H9 (cell line): ENCODE measurements around the gene SLC5A12. TPM values are rescaled to one million over a fixed set of nuclear protein-coding genes. Genes with fewer than 3 reads are reported as not detected.

Experiments
- DNase-seq: peaks from one replicate; pipeline ENCODE4 v3.0.0-alpha.2; 2017
- H2AFZ ChIP-seq: one replicate; pipeline ENCODE4 v1.6.1; 2013; ENCODE audit warnings: mild to moderate bottlenecking, low read length, control low read depth, moderate library complexity
- H2AK5ac ChIP-seq: 2 replicates; pipeline ENCODE4 v1.6.1; 2013; ENCODE audit warnings: low read length, control low read depth, mixed read lengths; ENCODE audit not compliant: insufficient read length
- H2BK120ac ChIP-seq: one replicate; pipeline ENCODE4 v1.6.1; 2013; ENCODE audit warnings: low read depth, mild to moderate bottlenecking, low read length, control low read depth, inconsistent platforms; ENCODE audit not compliant: poor library complexity, severe bottlenecking
- H2BK12ac ChIP-seq: 2 replicates; pipeline ENCODE4 v1.6.1; 2013; ENCODE audit warnings: low read length, control low read depth, mixed read lengths, low read depth; ENCODE audit not compliant: insufficient read length
- H2BK15ac ChIP-seq: 2 replicates; pipeline ENCODE4 v1.6.1; 2013; ENCODE audit warnings: low read depth, low read length, control low read depth
- H2BK20ac ChIP-seq: one replicate; pipeline ENCODE4 v1.6.1; 2013; ENCODE audit warnings: low read depth, mild to moderate bottlenecking, low read length, control low read depth, inconsistent platforms; ENCODE audit not compliant: poor library complexity, severe bottlenecking
- H2BK5ac ChIP-seq: 2 replicates; pipeline ENCODE4 v1.6.1; 2013; ENCODE audit warnings: low read length, control low read depth, mixed read lengths; ENCODE audit not compliant: insufficient read length
- H3K14ac ChIP-seq: 2 replicates; pipeline ENCODE4 v1.6.1; 2013; ENCODE audit warnings: low read length, control low read depth; ENCODE audit not compliant: insufficient read depth
- H3K18ac ChIP-seq: 2 replicates; pipeline ENCODE4 v1.6.1; 2013; ENCODE audit warnings: low read depth, mild to moderate bottlenecking, mixed read lengths, low read length, control low read depth; ENCODE audit not compliant: insufficient read length
- H3K23ac ChIP-seq: 2 replicates; pipeline ENCODE4 v1.6.1; 2013; ENCODE audit warnings: low read length, control low read depth, mixed read lengths, low read depth; ENCODE audit not compliant: insufficient read length
- H3K23me2 ChIP-seq: 2 replicates; pipeline ENCODE4 v1.6.1; 2013; ENCODE audit warnings: low read depth, mild to moderate bottlenecking, mixed read lengths, low read length, control low read depth; ENCODE audit not compliant: insufficient read length, poor library complexity, severe bottlenecking
- H3K27ac ChIP-seq: 2 replicates; pipeline ENCODE4 v1.5.1; 2013; ENCODE audit warnings: low read length, control low read depth, mixed read lengths, low read depth; ENCODE audit not compliant: insufficient read length
- H3K27me3 ChIP-seq: 2 replicates; pipeline ENCODE4 v1.6.1; 2013; ENCODE audit warnings: low read length, control low read depth, inconsistent platforms; ENCODE audit not compliant: insufficient read depth
- H3K4ac ChIP-seq: 2 replicates; pipeline ENCODE4 v1.6.1; 2013; ENCODE audit warnings: low read depth, mild to moderate bottlenecking, control low read depth, inconsistent platforms, low read length, moderate library complexity
- H3K4me1 ChIP-seq: 2 replicates; pipeline ENCODE4 v1.6.1; 2013; ENCODE audit warnings: low read length, control low read depth, inconsistent platforms; ENCODE audit not compliant: insufficient read depth
- H3K4me2 ChIP-seq: 2 replicates; pipeline ENCODE4 v1.6.1; 2013; ENCODE audit warnings: low read length, control low read depth, mixed read lengths; ENCODE audit not compliant: insufficient read length, insufficient read depth
- H3K56ac ChIP-seq: 2 replicates; pipeline ENCODE4 v1.6.1; 2013; ENCODE audit warnings: low read depth, mild to moderate bottlenecking, mixed read lengths, low read length, control low read depth; ENCODE audit not compliant: insufficient read length
- H3K79me1 ChIP-seq: 2 replicates; pipeline ENCODE4 v1.6.1; 2013; ENCODE audit warnings: low read depth, mild to moderate bottlenecking, moderate library complexity, low read length, control low read depth, inconsistent platforms; ENCODE audit not compliant: insufficient read depth, poor library complexity, severe bottlenecking
- H3K79me2 ChIP-seq: 2 replicates; pipeline ENCODE4 v1.6.1; 2013; ENCODE audit warnings: low read length, control low read depth, inconsistent platforms; ENCODE audit not compliant: insufficient read depth
- H3K9ac ChIP-seq: 2 replicates; pipeline ENCODE4 v1.6.1; 2013; ENCODE audit warnings: low read length, control low read depth, mixed read lengths; ENCODE audit not compliant: insufficient read length; ENCODE audit errors: extremely low read depth
- H3K9me3 ChIP-seq: one replicate; pipeline ENCODE4 v1.6.1; 2013; ENCODE audit warnings: low read depth, low read length, inconsistent platforms; ENCODE audit not compliant: control insufficient read depth
- H3T11ph ChIP-seq: one replicate; pipeline ENCODE4 v1.6.1; 2013; ENCODE audit warnings: mild to moderate bottlenecking, low read length, control low read depth, inconsistent platforms
- H4K20me1 ChIP-seq: one replicate; pipeline ENCODE4 v1.6.1; 2013; ENCODE audit not compliant: control insufficient read depth, insufficient read length, insufficient read depth
- H4K5ac ChIP-seq: 2 replicates; pipeline ENCODE4 v1.6.1; 2013; ENCODE audit warnings: low read depth, mild to moderate bottlenecking, mixed read lengths, low read length, control low read depth; ENCODE audit not compliant: insufficient read length
- H4K8ac ChIP-seq: replicated peaks from 2 replicates; pipeline ENCODE4 v1.6.1; 2013; ENCODE audit warnings: low read length, control low read depth, mixed read lengths, low read depth; ENCODE audit not compliant: insufficient read length
- H4K91ac ChIP-seq: 2 replicates; pipeline ENCODE4 v1.6.1; 2013; ENCODE audit warnings: low read depth, mild to moderate bottlenecking, moderate library complexity, mixed read lengths, low read length, control low read depth; ENCODE audit not compliant: insufficient read length
- H3K27ac Mint-ChIP-seq, 3 experiments: 2 replicates in 2 of 3; 3 replicates in 1 of 3; pipeline ENCODE4 v1.8.0; 2020 to 2021; ENCODE audit warnings: mixed read lengths in 3 of 3, mild to moderate bottlenecking in 1 of 3, moderate library complexity in 1 of 3
- H3K27me3 Mint-ChIP-seq: 2 replicates; pipeline ENCODE4 v1.8.0; 2021; ENCODE audit warnings: low read depth, mild to moderate bottlenecking, moderate library complexity, mixed read lengths
- H3K36me3 Mint-ChIP-seq, 3 experiments: 2 replicates in 2 of 3; 3 replicates in 1 of 3; pipeline ENCODE4 v1.8.0; 2020 to 2021; ENCODE audit warnings: low read depth in 3 of 3, mixed read lengths in 3 of 3; ENCODE audit not compliant: insufficient read depth in 1 of 3
- H3K4me1 Mint-ChIP-seq, 2 experiments: 2 replicates each; pipeline ENCODE4 v1.8.0; 2020; ENCODE audit warnings: mixed read lengths in 2 of 2
- H3K4me3 Mint-ChIP-seq, 2 experiments: 2 replicates in 1 of 2; 3 replicates in 1 of 2; pipeline ENCODE4 v1.8.0; 2020 to 2021; ENCODE audit warnings: mild to moderate bottlenecking in 2 of 2, mixed read lengths in 2 of 2, moderate library complexity in 1 of 2
- H3K9me3 Mint-ChIP-seq, 2 experiments: 2 replicates in 1 of 2; 3 replicates in 1 of 2; pipeline ENCODE4 v1.8.0; 2020; ENCODE audit warnings: mild to moderate bottlenecking in 2 of 2, mixed read lengths in 2 of 2, moderate library complexity in 1 of 2
- CTCF ChIP-seq: fragments of 200-600 bp; sonication (generic); conservative IDR thresholded peaks from 3 replicates; pipeline ENCODE4 v1.8.0; 2021; ENCODE audit warnings: antibody characterized with exemption, mild to moderate bottlenecking
- WGBS: extraction: QIAGEN DNeasy Blood & Tissue Kit; methylation state at CpG from one replicate; pipeline ENCODE4 v1.1.7; 2013; ENCODE audit warnings: missing lambda C conversion rate, low lambda C conversion rate, mixed read lengths; ENCODE audit not compliant: insufficient read length; ENCODE audit errors: extremely low coverage; 5-methylcytosine and 5-hydroxymethylcytosine counted together
- total RNA-seq: library from RNA; stranded (reverse); gene quantifications from 2 replicates; pipeline ENCODE4 v1.2.1, GENCODE V29; 2021

Gene SLC5A12
- total RNA-seq, 1 experiment from 2014 or later, result 2.7 TPM

GRCh38 chr11:26767060-26767459 is 45.2 kb upstream of the SLC5A12 start:
- H3K79me1 ChIP-seq, result no peaks in the 10 kb centered on the region
- no peak overlapping the region for H2BK5ac ChIP-seq
- no peak overlapping the region for H3K4me2 ChIP-seq
- no peak overlapping the region for H2BK120ac ChIP-seq
- no peak overlapping the region for H3K14ac ChIP-seq
- no peak overlapping the region for H4K5ac ChIP-seq
- no peak overlapping the region for H3K9ac ChIP-seq
- 0 out of 2 replicates have a peak, but pooled peaks cover 5% of the 10 kb centered on the region for H3K4me1 ChIP-seq
- no peak overlapping the region for H4K91ac ChIP-seq
- 0 out of 5 replicates have a peak, but pooled peaks cover 0 to 1% of the 10 kb centered on the region in 2 experiments for H3K9me3 Mint-ChIP-seq
- no peak overlapping the region for H3K56ac ChIP-seq
- no peak overlapping the region for H2BK12ac ChIP-seq
- WGBS, result no CpG with 5 or more reads among the region's 2 CpGs
- no peak overlapping the region for H3K18ac ChIP-seq
- no peaks in the 10 kb centered on the region for H3K9me3 ChIP-seq
- H3K27ac ChIP-seq, result no peak overlapping the region
- H3K27ac Mint-ChIP-seq, result no peak overlapping the region
- H2BK15ac ChIP-seq, result no peak overlapping the region
- no peak overlapping the region for H3K23ac ChIP-seq
- no peak overlapping the region for H2AK5ac ChIP-seq
- H3K27me3 Mint-ChIP-seq, result no peaks in the 10 kb centered on the region
- no peaks in the 10 kb centered on the region for H3K79me2 ChIP-seq
- no peak overlapping the region for H3K4ac ChIP-seq
- H3K4me1 Mint-ChIP-seq, result peaks cover 11 to 14% of the 10 kb centered on the region in 2 experiments
- H3K23me2 ChIP-seq, result no peaks in the 10 kb centered on the region
- no peak for DNase-seq
- H3K36me3 Mint-ChIP-seq, result no peaks in the 10 kb centered on the region; a peak in 2 of 7 replicates
- H3K4me3 Mint-ChIP-seq, result no peak overlapping the region
- H2BK20ac ChIP-seq, result no peak overlapping the region
- no peak for TF ChIP-seq CTCF
- H2AFZ ChIP-seq, result no peak overlapping the region
- H4K8ac ChIP-seq, result no peak overlapping the region
- no peak overlapping the region for H3T11ph ChIP-seq
- no peaks in the 10 kb centered on the region for H4K20me1 ChIP-seq
- no peaks in the 10 kb centered on the region for H3K27me3 ChIP-seq
